NCI-H2171 treated with DMSO at 0.1 percent for 48 hours (cell line): ENCODE measurements around the gene RSPH6A.
"Not testable (repeated sequence)": the region's sequence is repeated elsewhere in the genome, so short reads cannot be mapped to it uniquely, and the experiment has no call there.

Experiments used
- DNase-seq: peaks from one replicate; lab custom pipeline; 2025; lab: John Stamatoyannopoulos, UW

The RSPH6A gene

GRCh38 chr19:45800070-45800553, 15.0 kb downstream of the RSPH6A start:
- DNase-seq, result no peak

- not testable (repeated sequence) for DNase-seq
Observed at GRCh38 chr19:45799541-45799940, 15.6 kb downstream of the RSPH6A start.

GRCh38 chr19:45798995-45799517, 16.1 kb downstream of the RSPH6A start:
- peak; percentile 80 for DNase-seq

GRCh38 chr19:45794627-45795026, 20.5 kb downstream of the RSPH6A start:
- DNase-seq, result no peak

GRCh38 chr19:45793876-45794275, 21.2 kb downstream of the RSPH6A start:
- DNase-seq, result no peak

- DNase-seq, result no peak
Observed at GRCh38 chr19:45793178-45793564, 21.9 kb downstream of the RSPH6A start.

GRCh38 chr19:45792470-45793177, 22.5 kb downstream of the RSPH6A start, which contains the start of gene DMWD:
TSS of gene DMWD (minus strand) at chr19:45792845. CDS start at chr19:45792756, 89 bp downstream.
- DNase-seq, result peak; percentile 98

GRCh38 chr19:45791744-45792469, 23.2 kb downstream of the RSPH6A start:
- no peak for DNase-seq

GRCh38 chr19:45790942-45791341, 24.2 kb downstream of the RSPH6A start:
- DNase-seq, result no peak

GRCh38 chr19:45789035-45789786, 25.9 kb downstream of the RSPH6A start:
- no peak for DNase-seq

GRCh38 chr19:45786533-45786894, 28.6 kb downstream of the RSPH6A start:
- DNase-seq, result no peak

GRCh38 chr19:45785781-45786532, 29.2 kb downstream of the RSPH6A start:
- no peak for DNase-seq

GRCh38 chr19:45785097-45785496, 30.0 kb downstream of the RSPH6A start:
- DNase-seq, result no peak

GRCh38 chr19:45784096-45784495, 31.0 kb downstream of the RSPH6A start:
- DNase-seq, result no peak

GRCh38 chr19:45782820-45783785, 32.0 kb downstream of the RSPH6A start:
- no peak for DNase-seq

GRCh38 chr19:45782162-45782691, 32.9 kb downstream of the RSPH6A start, which contains the start of gene DMPK:
TSS of gene DMPK (minus strand) at chr19:45782490. CDS start at chr19:45782352, 138 bp downstream.
- DNase-seq, result no peak

GRCh38 chr19:45781214-45782161, 33.6 kb downstream of the RSPH6A start:
- DNase-seq, result peak; percentile 57

GRCh38 chr19:45780448-45781213, 34.5 kb downstream of the RSPH6A start:
- DNase-seq, result no peak
